Stimulated activated CD4-positive, alpha-beta T cell treated with anti-CD3 and anti-CD28 coated beads, Interleukin-1b, Interleukin-23, amount 100 ng/mL, for 1 hour (primary cell): ENCODE measurements around the gene SYTL3.
"Not testable (repeated sequence)": the region's sequence is repeated elsewhere in the genome, so short reads cannot be mapped to it uniquely, and the experiment has no call there.

Experiments
- DNase-seq, 2 donors: peaks; one replicate each; pipeline ENCODE4 v3.0.0-alpha.2; 2020; ENCODE audit warnings: low read depth in 2 of 2

Gene SYTL3

DNA sequence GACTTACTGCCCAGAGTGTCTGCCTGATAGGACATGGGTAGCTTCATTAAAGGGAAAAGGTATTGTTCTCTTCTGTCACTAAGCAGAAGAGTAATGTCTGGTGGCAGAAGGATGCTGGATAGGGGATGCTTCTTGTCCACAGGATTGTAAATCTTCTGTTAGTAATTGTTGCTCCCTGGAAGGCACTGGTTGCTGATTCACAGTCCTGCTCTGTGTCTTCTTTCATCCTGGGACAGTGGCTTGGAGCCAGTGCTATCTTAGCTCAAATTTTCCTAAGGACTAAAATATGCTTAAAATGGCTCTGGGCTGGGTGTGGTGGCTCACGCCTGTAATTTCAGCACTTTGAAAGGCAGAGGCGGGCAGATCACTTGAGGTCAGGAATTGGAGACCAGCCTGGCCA is 48.0 kb downstream of the SYTL3 start:
- no peak for DNase-seq

DNA sequence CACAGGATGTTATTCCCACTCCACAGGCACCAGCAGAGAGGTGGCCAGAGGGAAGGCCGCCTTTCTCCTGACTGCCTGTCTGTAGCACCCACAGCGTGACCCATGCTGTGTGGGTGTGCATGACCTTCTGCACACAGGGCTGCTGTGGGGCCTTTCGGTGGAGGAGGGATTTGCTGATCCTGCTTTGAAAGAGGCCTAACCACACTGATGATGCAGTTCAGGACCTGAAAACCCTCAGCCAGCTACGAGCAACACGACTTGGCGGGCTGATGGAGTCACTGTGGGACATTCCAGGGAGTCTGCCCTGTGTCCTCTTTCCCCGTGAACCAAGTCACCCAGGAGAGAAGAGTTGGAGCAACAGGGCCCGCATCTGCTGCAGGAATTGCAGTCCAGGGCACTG is 49.1 kb downstream of the SYTL3 start:
- DNase-seq = no peak

DNA sequence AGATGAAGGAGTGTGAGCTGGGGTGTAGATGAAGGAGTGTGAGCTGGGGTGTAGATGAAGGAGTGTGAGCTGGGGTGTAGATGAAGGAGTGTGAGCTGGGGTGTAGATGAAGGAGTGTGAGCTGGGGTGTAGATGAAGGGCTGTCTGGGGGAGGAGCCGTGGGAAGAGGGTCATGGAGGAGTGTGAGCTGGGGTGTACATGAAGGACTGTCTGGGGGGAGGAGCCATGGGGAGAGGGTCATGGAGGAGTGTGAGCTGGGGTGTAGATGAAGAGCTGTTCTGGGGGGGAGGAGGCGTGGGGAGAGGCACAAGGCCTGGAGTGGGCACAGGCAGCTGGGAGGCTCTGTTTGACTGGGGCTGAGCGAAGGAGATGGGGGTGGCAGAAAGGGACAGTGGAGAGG is 51.4 kb downstream of the SYTL3 start:
- DNase-seq = not testable (repeated sequence)

DNA sequence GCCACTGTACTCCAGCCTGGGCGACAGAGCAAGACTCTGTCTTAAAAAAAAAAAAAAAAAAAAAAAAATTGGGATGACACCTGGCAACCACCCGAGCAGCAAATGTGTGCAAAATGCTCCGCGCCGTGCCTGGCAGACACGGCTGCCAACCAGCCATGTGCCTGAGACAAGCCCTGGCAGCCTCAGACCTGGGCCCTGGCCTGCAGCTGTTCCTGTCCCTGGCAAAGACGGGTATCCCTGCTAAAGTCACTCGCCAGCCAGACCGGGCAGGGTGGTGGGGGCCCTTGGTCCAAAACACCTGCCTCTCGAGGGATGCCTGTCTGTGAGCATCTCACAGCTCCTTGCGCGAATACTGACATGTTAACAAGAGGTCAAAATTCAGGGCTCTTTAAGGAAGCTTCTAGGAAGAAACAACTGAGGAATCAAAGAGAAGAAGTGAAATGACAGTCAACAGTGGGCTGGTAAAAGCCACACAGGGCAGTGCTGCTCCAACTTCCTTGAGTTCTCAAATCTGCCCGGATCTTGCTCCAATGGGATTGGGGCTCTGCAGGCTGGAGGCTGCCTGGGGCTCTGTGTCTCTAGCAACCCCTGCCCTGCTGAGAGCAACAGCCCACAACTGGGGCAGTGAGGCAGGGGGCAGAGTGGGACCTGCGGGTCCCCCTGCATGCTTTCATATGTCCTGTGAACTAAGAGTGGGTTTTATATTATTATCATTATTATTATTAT is 53.4 kb downstream of the SYTL3 start:
- DNase-seq = no peak

DNA sequence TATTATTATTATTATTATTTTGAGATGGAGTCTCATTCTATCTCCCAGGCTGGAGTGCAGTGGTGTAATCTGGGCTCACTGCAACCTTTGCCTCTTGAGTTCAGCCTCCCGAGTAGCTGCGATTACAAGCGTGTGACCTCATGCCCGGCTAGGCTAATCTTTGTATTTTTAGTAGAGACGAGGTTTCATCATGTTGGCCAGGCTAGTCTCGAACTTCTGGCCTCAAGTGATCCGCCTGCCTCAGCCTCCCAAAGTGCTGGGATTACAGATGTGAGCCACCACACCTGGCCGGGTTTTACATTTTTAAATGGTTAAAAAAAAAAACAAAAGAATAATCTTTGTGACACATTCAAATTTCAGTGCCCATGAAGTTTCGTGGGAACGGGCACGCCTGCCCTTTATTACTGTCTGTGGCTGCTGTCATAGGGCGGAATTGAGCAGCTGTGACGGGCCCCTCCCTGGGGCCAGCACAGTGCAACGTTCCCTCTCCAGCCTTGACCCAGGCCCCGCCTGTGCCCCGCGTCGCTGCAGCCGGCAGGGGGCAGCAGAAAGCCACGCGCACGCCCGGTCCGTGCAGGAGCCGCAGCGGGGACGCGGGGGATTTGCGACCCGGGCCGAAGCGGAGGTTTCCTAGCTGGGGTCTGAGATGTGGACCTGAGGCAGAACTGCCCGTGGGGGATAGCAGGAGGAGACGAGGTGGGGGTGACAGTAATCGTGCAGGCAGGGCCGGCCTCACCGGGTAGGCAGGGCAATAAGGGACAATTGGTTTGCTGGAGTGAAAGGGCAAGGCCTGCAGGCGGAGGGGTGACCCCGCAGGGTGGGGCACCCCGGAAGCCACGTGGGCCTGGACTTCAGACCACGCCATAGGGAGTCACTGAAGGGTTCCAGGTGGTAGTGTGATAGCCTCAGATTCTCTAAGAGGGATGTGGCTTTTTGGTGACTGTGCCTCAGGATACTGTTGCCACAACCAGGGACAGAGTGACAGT is 54.3 kb downstream of the SYTL3 start:
- peak; percentile 44 to 69 for DNase-seq

DNA sequence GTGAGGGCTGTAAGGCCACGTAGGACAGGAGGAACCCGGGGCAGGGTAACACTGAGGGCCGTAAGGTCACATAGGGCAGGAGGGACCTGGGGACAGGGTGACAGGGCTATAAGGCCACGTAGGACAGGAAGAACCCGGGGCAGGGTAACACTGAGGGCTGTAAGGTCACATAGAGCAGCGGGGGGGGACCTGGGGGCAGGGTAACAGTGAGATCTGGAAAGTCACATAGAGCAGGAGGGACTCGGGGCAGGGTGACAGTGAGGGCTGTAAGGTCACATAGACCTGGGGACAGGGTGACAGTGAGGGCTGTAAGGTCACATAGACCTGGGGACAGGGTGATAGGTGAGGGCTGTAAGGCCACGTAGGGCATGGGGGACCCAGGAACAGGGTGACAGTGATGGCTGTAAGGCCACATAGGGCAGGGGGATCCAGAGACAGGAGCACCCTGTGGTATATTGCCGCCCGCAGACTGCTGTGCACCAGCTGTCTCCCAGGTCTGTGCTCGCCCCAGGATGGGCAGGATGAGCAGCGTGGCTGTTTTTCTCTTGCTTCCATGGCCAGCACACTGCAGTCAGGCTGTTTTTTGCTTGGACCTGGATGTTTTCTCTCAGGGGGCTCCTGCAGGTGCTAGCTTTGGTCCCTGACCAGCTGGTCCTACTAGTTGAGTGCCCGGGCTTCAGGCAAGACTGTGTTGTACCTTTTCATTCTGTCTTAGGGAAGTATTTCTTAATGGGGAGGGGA is 55.7 kb downstream of the SYTL3 start:
- no peak for DNase-seq

DNA sequence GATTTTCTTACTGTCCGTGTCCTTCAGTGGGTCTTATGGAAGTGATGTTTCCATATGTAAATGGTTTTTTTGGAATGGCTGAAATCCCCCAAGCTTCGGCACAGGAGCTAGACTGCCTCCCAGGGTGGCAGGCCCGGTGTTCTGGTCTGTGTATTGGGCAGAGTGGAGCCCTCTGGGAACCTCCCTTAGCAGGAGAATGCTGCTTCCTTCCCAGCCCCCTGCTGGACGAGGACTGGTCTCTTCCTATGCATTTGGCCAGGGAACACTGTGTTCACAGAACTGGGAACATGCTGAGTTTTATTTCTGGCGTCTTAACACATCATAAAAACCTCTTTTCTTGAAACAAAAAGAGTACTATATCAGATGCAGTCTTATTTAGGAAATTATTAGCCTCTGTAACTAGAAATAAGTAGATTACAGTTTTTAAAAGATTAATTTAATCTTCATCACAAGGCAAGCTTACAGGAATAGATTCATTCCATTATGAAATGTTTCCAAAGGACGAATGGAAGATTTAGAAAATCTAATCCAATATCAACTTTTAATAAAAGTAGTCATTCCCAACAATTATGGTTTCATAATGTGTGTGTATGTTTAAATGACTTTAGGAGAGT is 56.6 kb downstream of the SYTL3 start:
- DNase-seq = no peak

DNA sequence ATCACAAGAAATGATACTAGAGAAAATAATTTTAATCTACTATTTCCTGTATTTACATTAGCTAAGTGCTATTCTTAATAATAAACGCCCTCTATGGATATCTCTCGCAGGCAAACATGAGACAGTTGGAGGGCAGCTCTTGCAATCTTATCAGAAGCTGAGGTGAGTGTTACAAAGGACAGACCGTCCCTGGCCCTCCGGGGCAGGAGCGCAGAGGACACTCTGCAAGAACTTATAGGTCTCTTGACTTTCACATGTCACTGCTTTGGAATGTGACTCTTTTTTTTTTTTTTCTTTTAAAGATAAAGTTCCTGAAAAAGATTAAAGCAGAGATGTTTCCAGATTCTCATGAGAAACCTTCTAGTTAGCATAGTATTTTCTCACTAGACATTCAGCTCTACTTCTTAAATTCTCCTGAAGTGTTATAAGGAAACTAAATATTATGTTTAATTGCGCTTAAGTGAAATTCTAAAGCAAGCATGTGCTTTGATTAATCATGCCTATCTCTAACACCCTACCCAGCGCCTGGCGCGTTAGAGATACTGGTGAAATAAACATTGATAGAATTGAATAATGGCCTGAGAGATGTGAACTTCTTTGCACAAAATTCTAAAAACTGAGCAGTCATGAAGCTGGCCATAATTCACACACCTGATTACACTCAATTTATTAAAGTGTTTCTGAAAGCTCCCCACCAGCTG is 57.4 kb downstream of the SYTL3 start:
- DNase-seq = no peak

DNA sequence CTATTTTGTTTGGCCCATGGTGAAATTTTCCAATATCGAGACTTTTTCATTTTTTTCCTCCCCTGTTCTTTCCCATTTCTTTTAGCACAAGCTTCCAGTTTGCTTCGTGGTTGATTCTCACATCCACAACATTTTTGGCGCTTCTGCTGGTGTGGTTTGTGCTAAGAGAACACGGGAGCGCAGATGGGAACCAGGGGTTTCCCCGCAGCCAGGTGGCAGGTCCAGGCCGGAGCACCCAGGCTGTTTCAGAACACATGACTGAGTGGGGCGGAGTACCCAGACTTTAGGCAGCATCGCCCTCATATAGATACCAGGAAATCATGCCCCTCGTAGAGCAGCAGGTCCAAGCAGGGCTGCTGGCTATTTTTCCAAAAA is 58.0 kb downstream of the SYTL3 start:
- DNase-seq = no peak

DNA sequence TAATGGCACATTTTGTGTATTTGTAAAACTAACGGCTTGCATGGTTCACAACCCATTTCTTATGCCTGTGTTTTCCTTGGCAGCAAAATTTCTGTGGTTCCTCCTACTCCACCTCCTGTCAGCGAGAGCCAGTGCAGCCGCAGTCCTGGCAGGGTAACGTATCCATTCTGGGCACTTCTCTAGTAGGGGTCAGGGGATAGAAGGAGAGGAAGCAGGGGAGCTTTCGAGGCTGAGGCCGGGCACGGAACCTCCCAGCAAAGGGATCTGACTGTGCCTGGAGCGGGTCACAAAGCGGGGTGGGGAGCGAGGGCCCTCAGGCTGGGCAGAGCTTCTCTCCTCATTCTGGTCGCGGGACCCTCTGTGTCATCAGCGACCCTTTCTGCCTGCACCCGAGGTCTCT is 58.4 kb downstream of the SYTL3 start:
- DNase-seq = no peak

DNA sequence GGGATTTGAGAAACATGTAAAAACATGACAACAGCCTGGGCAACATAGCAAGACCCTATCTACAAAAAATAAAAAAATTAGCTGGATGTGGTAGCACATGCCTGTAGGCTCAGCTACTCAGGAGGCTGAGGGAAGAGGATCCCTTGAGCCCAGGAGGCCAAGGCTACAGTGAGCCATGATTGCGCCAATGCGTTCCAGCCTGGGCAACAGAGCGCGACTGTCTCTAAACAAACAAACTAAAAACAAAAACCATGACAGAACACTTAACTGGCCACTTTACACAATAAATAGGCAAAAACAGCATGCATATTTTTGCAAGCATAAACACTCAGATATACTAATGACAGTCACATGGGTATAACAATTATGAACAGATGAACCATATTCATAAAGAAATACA is 60.0 kb downstream of the SYTL3 start:
- no peak for DNase-seq

DNA sequence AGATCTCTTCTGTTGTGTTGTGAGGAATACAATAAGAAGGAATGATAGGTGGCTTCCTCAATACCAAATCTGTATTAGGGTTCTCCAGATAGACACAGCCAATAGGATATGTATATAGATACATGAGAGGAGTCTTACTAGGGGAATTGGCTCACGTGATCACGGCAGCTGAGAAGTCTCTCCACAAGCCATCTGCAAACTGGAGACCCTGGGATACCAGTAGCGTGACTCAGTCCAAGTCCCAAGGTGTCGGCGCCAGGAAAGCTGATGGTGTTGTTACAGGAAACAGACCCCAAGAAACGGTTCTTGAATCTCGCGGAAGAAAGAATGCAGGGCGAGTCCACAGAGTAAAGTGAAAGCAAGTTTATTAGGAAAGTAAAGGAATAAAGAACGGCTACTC is 61.4 kb downstream of the SYTL3 start:
- no peak for DNase-seq

DNA sequence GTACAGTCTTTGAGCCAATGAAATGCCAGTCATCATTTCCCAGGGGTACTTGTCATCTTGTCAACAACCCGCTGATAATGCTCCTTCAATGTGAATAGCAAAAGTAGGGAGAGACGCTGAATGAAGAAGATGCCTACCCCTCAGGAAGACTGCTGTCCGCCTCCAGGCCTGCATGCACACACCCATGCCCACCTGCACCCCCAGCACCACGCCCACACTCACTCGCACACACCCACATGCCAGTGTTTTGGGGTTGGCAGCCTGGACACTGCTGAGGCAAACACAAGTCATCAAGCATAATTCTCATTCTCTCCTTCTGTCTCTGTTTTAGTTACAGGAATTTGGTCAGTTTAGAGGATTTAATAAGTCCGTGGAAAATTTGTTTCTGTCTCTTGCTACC is 63.6 kb downstream of the SYTL3 start:
- no peak for DNase-seq

DNA sequence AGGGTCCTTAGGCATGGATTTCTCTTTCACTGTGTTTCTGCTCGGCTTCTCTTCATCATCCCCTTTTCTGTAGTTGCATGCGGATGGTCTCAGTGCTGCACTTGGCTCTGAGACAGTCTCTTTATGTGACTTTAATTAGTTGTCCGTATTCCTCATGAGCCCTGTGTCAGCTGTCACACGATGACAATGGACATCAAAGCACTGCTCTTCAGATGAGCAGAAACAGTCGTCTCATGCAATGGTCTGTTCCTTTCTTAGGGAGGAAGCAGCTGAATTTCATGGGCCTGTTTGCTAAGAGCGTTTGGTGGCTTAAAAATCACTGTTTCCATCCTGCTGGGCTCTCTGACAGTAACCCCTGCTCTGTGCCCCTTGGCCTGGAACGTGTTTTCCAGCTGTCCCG is 64.9 kb downstream of the SYTL3 start:
- DNase-seq = no peak

DNA sequence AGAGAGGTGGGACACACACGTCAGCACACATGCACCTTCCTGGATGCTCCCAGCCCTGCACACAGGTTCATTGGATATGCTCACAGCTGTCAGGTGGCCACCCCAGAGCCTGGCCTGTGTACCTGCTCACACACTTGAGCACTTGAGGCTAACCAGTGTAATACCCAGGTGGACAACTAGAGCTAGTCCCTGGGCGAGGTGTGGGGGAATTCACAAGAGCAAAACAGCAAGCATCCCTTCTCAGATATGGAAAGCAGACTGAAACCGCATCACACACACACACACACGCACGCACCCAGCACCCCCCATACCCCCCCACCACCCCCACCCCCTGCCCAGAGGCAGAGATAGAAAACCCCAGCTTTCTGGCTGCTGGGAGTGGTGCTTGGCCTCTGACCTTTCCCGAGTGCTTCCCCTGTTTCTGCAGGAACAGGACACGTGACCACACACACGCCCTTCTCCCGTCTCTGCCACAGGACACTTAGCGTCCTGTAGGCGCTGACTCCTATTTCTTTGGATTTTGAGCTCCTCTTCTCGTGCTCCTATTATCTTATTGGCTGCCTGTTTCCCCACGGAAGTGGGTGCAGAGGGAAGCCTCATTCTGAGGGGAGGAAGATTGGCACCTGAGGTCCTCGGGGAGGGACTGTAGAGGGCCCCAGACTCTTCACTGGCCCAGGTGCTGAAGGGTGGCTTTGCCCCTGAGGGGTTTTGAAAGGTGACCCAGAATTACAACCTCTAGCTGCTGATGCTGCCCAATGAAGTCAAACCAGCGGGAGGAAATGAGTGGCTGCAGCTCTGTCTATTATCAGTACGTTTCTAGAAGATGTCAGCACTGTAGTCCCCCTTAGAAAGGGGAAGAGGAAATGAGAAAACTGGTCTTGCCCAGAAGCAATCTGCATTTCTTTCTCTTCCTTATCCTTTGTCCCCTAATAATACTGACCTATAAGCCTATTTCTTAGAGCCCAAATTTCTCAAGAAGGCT is 65.8 kb downstream of the SYTL3 start:
- DNase-seq = no peak

DNA sequence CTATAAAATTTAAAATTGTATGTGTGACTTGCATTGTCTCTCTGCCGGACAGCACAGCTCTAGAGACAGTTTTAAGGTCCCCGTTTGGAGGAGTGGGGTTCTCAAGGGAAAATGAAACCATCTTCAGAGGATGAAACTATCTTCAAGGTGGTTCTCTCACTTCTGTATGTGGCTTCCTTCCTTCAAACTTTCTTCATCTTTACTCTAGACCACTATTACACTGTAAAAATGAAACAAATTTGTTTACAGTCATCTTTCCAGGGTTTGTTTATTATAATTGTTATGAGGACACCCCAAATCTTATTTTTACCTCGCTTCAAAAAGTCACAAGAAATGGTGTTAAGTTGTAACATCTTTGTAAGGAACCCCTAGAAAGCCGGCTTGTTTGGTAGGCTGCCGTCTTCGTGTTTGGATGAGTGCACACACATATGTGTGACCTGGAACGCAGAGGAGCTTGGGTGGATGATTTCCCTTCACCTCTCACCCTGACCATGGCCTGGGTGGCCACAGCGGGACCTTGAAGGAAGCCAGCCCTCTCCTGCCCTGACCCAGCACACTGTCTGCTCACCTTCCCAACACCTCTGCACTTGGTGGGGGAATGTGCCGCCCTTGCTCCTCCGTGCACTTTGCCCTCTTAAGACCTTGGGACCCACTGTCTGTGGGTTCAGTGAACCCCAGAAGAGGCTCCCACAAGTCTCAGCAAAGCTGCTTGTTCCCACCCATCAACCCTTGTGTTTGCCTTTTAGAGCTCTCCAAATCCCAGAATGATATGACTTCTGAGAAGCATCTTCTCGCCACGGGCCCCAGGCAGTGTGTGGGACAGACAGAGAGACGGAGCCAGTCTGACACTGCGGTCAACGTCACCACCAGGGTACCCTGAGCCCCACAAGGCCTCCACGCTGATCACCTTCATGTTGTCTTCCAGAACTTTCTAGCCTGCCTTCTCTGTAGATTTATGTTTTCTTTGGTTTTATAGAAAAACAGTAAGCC is 67.8 kb downstream of the SYTL3 start:
- DNase-seq = no peak

DNA sequence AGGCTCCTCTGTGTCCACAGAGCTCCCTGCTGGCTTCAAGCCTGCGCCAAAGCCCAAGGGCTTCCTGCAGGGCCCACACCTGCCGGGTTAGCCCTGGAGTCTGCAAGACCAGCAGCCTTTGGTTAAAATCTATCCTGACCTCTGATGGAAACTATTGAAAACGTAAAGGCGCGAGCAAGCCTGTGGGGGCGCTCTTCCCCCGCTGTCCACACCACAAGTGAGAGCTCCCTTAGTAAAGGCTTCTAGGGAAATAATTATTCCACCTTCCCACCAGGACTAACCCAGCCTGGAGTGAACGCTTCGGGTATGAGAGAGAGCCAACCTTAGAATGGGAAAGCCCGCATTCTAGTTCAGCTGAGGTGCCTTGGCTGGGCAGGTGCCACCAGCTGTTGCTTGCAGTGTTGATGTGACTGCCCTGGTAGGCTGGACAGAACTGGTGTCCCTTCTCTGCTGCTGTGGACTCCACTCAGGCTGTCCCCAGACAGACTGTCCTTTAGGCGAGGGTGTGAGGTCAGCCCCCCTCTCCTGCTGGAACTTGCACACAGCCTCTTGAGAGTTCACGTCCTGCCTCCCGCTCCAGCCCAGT is 68.7 kb downstream of the SYTL3 start:
- no peak for DNase-seq

DNA sequence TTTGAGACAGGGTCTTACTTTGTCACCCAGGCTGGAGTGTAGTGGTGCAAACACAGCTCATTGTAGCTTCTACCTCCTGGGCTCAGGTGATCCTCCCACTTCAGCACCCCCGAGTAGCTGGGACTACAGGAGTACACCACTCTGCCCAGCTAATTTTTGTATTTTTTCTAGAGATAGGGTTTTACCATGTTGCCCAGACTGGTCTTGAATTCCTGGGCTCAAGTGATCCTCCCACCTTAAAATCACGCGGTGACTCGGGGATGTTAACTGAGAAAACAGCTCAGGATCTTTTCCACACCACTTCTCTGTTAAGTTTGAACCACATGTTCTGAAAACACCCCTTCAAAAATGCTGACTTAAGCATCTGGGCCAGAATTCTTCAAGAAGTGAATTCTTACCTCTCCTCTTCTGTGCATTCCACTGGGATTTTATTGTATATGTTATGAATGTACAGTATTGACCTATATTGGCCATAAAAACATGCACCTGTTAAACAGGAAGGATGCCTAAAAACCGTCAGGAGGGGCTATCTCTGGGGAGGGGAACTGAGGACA is 72.4 kb downstream of the SYTL3 start:
- DNase-seq = no peak
